ENCODE data around the gene DENND4B. TPM values are rescaled to one million over a fixed set of nuclear protein-coding genes. Genes with fewer than 3 reads are reported as not detected.
"Not testable (repeated sequence)": the region's sequence is repeated elsewhere in the genome, so short reads cannot be mapped to it uniquely, and the experiment has no call there.

The DENND4B gene
- total RNA-seq, 1 donor from 2014 or later = 13.2 TPM

GRCh38 chr1:153926405-153926804 lies 20.1 kb downstream of the DENND4B start:
- DNase-seq (ENCODE audit: low read depth) = no peak

DNA sequence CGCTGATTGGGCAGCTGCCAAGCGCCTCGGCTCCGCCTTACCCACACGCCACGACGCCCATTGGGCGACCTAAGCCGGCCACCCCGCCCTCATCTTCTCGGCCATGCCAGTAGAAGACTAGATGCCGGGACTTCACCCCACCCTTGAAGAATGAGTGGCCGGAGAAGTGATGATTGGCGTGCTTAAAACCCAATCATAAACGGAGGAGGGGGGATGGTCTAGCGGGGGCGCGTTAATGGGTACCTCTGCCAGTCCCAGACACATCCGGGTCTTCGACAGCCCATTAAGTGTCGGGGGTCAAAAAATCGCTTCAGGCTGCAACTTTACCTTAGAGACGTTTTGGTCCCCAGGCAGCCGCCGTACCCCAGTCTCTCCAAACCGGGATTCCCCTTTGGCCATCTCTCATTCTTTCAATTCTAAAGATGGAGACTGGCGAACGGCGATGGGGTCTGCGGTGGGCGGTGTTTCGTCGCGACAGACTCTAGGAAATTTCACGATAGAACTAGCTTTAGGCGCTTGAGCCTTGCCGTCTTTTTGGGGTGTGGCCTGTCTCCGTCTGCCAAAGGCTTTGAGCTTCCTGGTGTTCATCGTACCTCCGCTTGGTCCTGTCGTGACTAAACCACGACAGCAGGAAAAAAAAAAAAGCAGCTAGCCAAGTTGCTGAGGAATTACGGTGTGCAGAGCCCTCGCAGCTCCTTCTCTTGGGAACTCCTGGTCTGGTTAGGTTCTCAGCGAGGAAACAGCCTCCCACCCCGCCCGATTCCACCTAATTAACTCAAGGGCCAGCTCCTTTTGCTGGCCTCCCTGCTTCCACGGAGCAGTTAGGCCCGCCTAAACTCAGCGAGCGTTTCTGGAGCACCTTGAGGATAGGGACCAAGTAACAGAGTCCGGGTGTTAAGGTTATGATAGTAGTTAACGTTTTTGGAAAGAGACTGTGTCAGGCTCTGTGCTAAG lies 23.3 kb downstream of the DENND4B start, which contains the start of gene GATAD2B:
Gene GATAD2B (minus strand): TSS at position 1 of the 954 bp plus-strand sequence. CDS start 94,625 bp downstream, outside the sequence.
- DNase-seq (ENCODE audit: low read depth) = peak; percentile 100

DNA sequence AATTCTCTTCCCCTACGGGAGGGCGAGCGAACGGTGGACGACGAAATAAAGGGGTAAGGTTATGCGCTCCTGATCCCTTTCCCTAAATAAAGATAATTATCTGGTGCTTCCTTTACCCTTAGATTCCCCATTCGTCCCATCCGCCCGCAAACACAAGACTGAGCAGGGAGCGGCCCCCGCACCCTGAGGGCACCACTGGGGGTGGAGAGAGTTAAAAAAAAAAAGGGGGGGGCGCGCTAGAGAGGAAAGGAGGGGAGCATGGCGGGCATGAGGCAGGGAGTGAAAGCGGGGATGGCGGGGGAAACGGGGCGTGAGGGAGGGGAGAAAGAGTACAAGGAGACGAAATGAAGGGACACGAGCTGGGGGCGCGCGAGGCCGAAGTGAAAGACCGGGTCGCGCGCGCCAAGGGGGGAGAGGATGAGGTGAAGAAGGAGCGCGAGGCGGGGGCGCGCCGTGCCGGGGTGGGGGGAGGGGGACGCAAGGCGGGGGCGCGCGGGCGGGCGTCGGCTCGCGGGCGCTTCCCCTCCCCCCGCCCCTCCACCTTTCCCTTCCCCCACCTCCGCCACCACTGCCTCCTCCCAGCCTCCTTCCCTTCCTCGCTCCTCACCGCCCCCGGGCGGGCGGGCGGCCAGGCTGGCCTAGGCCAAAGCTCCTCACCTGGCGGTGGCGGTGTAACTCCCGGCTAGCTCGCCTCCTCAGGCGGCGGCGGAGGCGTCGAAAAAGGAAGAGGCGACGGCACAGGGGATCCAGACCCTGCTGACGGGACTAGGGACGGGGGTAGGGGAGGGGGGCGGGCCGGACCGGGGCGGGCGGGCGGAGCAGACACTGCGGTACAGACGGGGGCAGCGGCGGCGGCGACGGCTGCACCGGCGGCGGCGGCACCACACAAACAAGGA lies 24.2 kb downstream of the DENND4B start:
- peak; percentile 16 for DNase-seq (ENCODE audit: low read depth)

DNA sequence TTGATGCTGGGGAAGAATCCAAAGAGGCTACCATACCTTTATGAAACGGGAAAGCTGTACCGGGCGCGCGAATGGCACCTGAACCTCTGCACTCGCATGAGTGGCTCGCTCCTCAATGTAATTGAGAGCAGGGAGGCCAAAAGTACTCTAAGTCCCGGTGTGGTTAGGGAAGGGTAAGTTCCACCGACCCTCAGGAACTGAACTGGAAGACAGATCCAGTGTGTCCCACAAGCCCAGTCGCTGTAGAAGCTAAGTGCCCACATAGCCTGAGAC lies 24.8 kb downstream of the DENND4B start:
- no peak for DNase-seq (ENCODE audit: low read depth)

DNA sequence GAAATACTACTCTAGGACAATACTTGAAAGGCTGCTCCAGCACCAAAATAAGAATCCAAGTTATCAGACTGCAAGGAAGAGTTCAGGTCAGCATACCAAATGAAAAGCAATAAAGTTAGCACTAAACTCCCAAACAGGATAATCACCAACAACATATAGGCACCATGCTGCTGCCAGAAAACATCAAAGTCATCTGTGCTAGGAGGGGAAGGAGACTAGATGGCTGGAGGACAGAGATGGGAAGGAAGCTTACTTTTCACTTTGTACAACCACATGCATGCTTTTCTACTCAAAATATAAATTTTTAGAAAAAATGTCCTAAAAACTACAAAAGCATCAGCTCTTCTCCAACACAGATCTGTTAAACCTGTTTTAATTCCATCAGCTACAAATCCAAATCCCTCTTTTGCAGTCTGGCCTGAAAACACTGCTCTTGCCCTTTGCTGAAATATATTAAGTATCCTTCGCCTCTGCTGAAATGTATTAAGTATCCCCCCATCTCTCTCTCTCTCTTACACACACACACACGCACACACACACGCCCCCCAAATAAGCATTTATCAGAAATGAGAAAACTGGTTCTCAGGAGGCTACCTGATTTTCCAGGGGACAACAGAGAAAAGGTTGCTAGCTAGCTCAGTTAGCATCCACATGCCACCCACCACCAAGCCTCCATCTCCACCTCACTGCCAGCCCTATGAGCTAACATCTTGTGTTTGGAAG lies 25.3 kb downstream of the DENND4B start:
- DNase-seq (ENCODE audit: low read depth) = no peak

DNA sequence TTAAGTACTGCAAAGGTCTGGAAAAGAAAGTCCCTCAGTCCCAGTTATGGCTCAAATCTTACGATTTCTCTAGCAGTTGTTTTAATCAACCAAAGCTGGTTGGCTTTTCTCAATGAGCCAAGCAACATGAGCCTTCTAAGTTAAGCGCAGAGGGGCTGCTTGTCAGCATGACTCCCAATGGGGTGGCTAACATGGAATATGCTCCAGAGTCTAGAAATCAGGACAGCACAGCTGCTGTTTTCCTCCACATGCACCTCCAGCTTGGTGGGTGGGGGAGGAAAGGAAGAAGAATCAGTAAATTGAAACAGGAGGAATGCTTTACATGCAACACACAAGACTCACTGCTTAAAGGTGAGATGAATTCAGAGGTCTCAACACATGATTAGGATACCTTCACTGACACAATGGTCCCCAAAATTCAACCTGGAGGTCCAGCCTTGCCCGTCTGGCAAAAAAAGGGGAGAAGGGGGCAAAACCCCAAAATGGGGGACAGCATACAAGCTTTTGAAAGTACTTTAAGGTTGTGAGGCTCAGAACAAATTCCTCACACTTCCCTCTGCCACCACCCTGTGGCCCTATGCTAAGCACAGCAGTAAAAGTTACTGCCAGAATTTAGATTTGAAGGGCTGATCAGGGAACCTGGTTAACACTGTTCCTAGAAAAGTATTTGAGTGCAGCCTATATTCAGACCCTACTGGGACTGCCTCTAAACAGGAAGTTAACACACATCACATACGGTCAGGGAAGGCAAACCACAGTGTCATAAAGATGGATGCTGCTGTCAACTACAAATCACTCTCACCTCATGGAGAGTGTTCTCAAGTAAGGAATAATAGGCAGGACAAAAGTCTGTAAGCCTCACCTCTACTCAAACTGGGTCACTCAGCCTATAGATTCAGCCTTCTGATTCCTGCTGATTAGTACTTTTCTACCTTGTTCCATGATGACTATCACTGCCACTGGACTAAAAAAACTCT lies 26.4 kb downstream of the DENND4B start:
- DNase-seq (ENCODE audit: low read depth) = peak; percentile 13

- no peak for DNase-seq (ENCODE audit: low read depth)
Measured at GRCh38 chr1:153916297-153916696, 30.2 kb downstream of the DENND4B start.

DNA sequence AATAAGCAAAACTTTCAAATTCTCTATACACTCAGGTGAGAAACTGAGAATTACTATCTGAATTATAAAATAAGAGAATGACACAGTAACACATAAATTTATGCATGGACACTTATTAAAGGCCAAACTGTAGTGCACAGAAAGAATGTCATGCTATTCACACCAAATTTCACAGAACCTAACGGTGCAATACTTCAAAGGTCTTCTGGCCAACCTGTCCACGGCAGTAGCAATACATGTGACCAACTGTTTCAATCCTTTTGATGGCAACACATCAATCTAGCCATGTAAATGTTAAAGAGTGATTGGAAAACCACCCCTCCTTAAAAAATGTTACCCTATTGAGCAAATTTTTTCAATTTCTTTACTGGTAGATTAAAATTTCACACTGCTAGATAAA lies 34.2 kb downstream of the DENND4B start:
- DNase-seq (ENCODE audit: low read depth) = no peak

DNA sequence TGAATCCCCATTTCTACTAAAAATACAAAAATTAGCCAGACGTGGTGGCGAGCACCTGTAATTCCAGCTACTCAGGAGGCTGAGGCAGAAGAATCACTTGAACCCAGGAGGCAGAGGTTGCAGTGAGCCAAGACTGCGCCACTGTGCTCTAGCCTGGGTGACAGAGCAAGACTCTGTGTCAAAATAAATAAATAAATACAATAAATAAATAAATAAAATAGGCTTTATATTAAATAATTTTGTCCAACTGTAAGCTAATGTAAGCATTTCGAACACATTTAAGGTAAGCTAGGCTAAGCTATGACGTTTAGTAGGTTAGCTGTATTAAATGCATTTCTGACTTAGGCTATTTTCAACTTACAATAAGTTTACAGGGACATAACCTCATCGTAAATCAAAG lies 36.0 kb downstream of the DENND4B start:
- not testable (repeated sequence) for DNase-seq (ENCODE audit: low read depth)

DNA sequence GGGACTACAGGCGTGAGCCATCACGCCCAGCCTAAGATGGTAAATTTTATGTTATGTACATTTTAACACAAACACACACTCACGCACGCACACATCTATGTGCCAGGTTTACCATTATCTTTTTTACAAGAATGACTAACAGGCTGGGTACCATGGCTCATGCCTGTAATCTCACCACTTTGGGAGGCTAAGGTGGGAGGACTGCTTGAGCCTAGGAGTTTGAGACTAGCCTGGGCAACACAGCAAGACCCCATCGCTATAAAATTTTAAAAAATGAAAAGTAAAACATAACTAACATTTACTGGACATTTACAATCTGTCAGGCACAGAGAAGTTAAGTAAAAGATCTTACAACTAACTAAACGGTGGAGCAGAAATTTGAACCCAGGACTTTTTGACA lies 38.4 kb downstream of the DENND4B start:
- no peak for DNase-seq (ENCODE audit: low read depth)

GRCh38 chr1:153907134-153907533 lies 39.4 kb downstream of the DENND4B start:
- no peak for DNase-seq (ENCODE audit: low read depth)

DNA sequence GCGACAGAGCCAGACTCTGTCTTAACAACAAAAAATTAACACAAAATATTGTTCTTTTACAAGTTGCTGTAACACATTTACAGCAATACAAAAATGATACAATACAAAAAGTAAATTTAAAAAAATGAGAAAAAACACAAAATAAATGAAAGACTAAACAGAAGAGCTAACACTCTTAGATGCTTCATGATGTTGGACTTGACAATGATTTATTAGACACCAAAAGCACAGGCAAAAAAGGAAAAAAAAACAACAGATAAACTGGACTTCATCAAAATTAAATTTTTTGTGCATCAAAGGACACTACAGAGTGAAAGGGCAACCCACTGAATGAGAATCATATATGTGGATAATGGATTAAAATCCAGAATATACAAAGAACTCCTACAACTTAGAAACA lies 40.1 kb downstream of the DENND4B start:
- DNase-seq (ENCODE audit: low read depth) = no peak

GRCh38 chr1:153905908-153906307 lies 40.6 kb downstream of the DENND4B start:
- not testable (repeated sequence) for DNase-seq (ENCODE audit: low read depth)

- DNase-seq (ENCODE audit: low read depth) = no peak
Measured at GRCh38 chr1:153903841-153904455, 42.6 kb downstream of the DENND4B start.

- DNase-seq (ENCODE audit: low read depth) = no peak
Measured at GRCh38 chr1:153899509-153899908, 47.0 kb downstream of the DENND4B start.

DNA sequence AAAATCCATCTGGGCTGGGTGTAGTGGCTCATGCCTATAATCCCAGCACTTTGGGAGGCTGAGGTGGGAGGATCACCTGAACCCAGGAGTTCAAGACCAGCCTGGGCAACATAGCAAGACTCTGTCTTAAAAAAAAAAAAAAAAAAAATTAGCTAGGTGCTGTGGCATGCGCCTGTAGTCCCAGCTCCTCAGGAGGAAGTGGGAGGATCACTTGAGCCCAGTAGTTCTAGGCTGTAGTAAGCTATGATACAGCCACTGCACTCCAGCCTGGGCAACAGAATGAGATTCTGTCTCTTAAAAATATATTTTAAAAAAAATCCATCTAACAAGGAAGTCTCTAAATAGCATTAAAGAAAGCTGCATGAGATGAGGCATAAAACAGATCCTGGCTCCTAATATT lies 50.7 kb downstream of the DENND4B start:
- not testable (repeated sequence) for DNase-seq (ENCODE audit: low read depth)

- DNase-seq (ENCODE audit: low read depth) = not testable (repeated sequence)
Measured at GRCh38 chr1:153891042-153891441, 55.5 kb downstream of the DENND4B start.

DNA sequence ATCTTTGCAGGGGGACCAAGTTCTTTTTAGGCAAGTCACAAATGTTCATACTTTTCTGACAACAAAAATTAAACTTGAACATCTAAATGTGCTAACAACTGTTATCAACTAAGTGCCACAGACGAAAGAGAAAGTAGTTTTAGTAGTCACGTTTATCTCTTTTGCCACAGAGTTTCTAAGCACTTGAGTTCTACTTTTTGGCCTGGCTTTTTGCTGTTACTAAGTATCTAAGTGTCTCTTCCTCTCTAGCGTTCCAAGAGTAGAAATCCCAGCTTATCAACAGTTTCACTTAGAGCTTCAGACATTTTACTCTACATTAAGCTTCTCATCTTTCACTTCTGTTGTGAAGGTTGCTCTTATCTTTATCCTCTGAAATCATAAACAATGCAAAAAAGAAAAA lies 58.0 kb downstream of the DENND4B start:
- DNase-seq (ENCODE audit: low read depth) = no peak

- no peak for DNase-seq (ENCODE audit: low read depth)
Measured at GRCh38 chr1:153886127-153886526, 60.4 kb downstream of the DENND4B start.

DNA sequence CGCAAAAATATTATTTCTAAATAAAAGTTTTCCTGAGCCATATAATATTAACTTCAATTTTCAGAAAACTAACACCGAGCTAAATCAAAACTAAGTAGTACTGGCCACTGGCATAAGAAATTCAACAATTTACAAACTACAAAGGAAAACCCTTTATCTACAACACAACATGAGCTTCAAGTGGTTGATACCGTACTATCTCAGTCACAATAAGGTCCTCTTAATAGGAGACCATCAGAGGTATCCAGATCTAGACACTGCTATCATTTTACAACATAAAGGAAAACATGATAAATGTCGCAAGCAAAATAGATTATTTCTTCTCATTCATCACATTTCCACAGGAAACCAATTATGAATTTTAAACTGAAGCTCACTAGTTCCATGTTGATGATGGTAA lies 63.3 kb downstream of the DENND4B start:
- no peak for DNase-seq (ENCODE audit: low read depth)
